Upper lobe of left lung (tissue), 4 donors: ENCODE data around the gene CALML5.

Experiments
- CTCF ChIP-seq, 6 experiments: fragments of 450-650 bp in 4 of 6; fragments of 200-600 bp in 2 of 6; sonication (generic) in 2 of 6; IDR thresholded peaks; one replicate each; pipeline ENCODE4 v1.5.1; 2016 to 2019; ENCODE audit warnings: antibody characterized with exemption in 6 of 6
- EP300 ChIP-seq, 4 donors: sonication (generic); formaldehyde crosslinking; IDR thresholded peaks; one replicate each; pipeline ENCODE4 v1.5.1; 2017; ENCODE audit warnings: antibody characterized with exemption in 4 of 4, control low read depth in 2 of 4
- POLR2A ChIP-seq, 4 donors: fragments of 450-650 bp; IDR thresholded peaks; one replicate each; pipeline ENCODE4 v1.5.1; 2016 to 2017; ENCODE audit warnings: antibody characterized with exemption in 4 of 4, mild to moderate bottlenecking in 2 of 4
- POLR2AphosphoS5 ChIP-seq, 2 donors: sonication (generic); formaldehyde crosslinking; IDR thresholded peaks; one replicate each; pipeline ENCODE4 v1.5.1; 2017; ENCODE audit warnings: antibody characterized with exemption in 2 of 2

GRCh38 chr10:5512331-5512730, 13.0 kb upstream of the CALML5 start:
- TF ChIP-seq CTCF (IDR thresholded peaks at IDR 0.05) (no peak), POLR2A (IDR thresholded peaks at IDR 0.05) (no peak), EP300 (IDR thresholded peaks at IDR 0.05) (no peak), POLR2AphosphoS5 (IDR thresholded peaks at IDR 0.05) (no peak)
